ENCODE measurements around the gene TMEM254.
"Not testable (repeated sequence)": the region's sequence is repeated elsewhere in the genome, so short reads cannot be mapped to it uniquely, and the experiment has no call there.

Gene TMEM254, protein sequence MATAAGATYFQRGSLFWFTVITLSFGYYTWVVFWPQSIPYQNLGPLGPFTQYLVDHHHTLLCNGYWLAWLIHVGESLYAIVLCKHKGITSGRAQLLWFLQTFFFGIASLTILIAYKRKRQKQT

DNA sequence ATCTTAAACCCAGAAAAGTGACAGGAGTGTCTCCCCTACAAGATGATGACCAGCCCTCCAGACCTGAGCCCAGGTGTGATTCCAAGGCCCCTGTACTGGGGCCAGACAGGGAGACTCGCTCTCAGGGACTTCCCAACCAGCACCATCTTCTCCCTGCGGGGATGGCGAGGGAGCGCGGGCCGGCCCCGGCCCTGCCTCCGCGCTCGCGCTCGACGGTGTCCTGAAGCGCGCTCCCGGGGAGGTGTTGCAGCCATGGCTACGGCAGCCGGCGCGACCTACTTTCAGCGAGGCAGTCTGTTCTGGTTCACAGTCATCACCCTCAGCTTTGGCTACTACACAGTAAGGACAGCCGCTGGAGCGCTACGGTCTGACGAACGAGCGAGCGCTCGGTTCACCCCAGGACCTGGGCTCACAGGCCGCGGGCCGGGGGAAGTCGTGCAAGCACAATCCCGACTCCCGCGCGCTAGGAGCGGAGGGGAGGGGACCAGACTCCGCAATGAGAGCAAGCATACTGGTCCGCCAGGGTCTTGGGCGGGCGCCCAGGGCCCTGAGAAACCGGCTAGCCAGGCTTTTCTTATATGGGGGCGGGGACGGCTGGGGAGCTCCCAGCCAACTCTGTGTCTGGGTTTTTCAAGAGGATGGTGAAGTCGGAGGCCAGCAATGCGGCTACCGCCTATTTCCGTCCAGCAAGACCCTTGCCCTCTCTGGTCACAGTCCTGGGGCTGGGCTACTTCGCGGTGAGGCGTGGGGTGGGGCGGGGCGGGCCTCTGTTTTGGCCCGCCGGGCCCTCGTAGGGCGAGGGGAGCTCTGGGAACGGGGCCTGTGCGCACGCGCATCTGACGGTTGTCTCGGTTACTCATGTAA, at the start of gene TMEM254:
Gene TMEM254 (plus strand): TSS at position 218 of the 864 bp plus-strand sequence. CDS start 35 bp downstream, at position 253.
- peak; percentile 80 for DNase-seq

DNA sequence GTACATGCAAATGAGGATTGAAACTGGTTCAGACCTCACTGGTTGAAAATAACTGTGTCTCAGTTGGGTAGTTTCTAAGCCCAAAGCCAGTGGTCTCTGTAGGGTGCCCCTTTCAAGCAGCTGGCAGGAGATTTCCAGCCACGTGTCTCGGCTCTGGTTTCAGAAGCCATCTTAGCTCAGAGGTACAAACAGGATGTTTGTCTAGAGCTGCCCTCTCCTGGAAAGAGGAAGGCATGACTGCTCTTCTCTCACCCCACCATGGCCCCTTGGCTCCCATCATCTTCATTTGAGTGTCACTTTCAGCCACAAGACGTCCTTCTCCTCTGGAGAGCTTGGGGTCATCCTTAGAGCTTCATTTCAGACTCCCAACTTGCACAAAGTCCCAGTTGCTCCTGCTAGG, 49.3 kb upstream of the TMEM254 start:
- DNase-seq, result not testable (repeated sequence)

DNA sequence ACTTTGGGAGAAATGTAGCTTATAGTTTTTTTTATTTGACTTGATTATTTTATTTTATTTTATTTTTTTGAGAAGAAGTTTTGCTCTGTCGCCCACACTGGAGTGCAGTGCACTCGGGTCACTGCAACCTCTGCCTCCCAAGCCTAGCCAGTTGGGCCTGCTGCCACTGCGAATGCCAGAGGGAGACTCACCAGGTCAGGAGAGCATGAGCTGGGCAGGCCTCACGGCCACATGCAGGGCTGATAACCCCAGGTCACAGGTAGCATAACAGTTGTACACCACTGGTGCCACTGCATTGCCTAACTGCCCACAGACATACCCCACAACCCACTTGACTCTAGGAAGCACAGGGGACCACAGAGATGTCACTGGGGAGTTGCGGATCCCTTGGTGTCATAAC, 48.6 kb upstream of the TMEM254 start:
- DNase-seq, result not testable (repeated sequence)

DNA sequence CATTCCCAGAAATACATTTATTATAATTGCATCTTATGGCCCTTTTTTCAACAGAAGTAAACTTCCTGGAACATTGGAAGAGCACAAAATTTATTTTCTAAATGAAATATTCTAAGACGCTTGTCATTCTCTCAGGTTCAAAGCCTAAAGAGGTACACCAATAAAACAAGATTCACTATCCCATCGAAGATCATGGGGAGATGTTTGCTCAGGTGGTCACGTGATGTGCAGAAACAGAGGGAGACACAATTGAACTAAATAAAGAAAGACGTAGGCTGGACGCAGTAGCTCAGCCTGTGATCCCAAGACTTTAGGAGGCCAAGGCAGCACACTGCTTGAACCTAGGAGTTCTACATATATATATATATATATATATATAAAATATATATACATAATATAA, 46.0 kb upstream of the TMEM254 start:
- no peak for DNase-seq

DNA sequence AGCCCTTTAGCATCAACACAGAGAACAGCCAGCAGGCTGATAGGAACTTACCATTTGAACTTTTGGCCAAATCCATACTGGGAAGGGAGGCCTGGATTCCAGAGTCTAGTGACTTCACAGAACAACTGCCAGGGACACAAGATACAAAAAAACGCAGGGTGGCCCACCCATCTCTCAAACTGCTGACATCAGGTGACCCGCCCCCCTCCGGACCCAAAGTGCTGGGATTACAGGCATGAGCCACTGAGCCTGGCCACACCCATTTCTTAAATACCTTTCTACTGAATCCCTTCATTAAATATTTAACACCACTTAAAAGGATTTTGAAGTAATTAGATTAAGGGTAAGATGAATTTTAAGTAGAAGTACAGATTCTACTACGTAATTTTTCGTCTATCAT, 43.7 kb upstream of the TMEM254 start:
- not testable (repeated sequence) for DNase-seq

DNA sequence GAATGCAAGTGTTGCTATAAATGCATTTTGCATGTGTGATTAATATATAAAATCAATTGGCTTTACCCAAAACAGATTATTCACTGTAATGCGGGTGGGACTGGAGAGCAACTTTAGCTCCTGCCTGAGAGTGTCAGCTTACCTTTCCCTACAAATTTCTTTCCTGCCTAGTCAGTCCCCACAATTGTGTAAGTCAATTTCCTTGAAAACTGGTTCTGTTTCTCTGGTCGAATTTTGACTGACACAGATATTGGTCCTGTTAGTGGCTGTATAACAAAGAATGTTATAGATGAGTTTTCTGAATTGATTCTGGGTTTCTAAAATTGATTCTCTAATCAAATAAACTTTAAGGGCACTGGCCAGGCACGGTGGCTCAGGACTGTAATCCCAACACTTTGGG, 43.0 kb upstream of the TMEM254 start:
- DNase-seq, result not testable (repeated sequence)

DNA sequence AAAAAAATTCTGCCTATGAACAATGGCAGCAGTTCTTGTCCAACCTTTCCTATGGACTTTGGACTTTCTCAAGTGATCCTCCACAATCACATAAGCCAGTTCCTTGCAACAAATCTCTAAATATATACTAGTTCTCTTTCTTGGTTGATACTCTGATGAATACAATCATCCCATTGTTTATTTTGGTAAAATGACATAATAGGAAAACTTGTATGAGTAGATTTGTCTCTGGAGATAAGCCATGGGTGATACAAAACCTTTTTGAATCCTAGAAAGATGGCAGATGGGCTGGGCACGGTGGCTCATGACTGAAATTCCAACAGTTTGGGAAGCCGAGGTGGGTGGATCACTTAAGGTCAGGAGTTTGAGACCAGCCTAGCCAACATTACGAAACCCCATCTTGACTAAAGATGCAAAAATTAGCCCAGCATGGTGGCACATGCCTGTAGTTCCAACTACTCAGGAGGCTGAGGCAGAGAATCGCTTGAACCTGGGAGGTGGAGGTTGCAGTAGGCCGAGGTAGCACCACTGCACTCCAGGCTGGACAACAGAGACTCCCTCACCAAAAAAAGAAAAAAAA, 41.5 kb upstream of the TMEM254 start:
- DNase-seq, result not testable (repeated sequence)

DNA sequence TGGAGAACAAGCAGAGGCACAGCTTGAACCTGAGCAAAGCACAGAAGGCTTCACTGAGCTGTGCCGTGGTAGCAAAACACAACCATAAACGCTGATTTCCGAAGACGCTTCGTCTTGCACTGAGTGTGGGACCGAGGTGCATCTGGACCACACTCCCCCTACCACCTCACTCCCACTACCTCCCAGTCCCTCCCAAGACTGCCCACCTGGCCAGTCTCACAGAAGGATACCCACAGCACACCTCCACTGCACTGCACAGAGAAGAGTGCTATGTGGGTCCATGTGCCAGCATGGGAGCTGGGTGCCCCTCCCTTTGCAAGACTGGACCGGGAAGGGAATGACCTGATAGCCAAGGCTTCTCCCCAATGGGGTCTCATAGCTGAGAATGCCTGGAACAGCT, 40.2 kb upstream of the TMEM254 start:
- DNase-seq, result not testable (repeated sequence)

DNA sequence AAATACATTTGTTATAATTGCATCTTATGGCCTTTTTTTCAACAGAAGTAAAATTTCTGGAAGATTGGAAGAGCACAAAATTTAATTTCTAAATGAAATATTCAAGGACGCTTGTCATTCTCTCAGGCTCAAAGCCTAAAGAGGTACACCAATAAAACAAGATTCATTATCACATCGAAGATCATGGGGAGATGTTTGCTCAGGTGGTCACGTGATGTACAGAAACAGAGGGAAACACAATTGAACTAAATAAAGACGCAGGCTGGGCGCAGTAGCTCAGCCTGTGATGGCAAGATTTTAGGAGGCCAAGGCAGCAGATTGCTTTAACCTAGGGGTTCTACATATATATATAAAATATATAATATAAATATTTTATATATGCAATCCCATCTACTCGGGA, 37.3 kb upstream of the TMEM254 start:
- no peak for DNase-seq

DNA sequence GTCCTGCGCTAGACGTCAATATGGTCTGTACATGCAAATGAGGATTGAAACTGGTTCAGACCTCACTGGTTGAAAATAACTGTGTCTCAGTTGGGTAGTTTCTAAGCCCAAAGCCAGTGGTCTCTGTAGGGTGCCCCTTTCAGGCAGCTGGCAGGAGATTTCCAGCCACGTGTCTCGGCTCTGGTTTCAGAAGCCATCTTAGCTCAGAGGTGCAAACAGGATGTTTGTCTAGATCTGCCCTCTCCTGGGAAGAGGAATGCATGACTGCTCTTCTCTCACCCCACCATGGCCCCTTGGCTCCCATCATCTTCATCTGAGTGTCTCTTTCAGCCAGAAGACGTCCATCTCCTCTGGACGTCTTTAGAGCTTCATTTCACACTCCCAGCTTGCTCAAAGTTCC, 33.5 kb upstream of the TMEM254 start:
- not testable (repeated sequence) for DNase-seq

DNA sequence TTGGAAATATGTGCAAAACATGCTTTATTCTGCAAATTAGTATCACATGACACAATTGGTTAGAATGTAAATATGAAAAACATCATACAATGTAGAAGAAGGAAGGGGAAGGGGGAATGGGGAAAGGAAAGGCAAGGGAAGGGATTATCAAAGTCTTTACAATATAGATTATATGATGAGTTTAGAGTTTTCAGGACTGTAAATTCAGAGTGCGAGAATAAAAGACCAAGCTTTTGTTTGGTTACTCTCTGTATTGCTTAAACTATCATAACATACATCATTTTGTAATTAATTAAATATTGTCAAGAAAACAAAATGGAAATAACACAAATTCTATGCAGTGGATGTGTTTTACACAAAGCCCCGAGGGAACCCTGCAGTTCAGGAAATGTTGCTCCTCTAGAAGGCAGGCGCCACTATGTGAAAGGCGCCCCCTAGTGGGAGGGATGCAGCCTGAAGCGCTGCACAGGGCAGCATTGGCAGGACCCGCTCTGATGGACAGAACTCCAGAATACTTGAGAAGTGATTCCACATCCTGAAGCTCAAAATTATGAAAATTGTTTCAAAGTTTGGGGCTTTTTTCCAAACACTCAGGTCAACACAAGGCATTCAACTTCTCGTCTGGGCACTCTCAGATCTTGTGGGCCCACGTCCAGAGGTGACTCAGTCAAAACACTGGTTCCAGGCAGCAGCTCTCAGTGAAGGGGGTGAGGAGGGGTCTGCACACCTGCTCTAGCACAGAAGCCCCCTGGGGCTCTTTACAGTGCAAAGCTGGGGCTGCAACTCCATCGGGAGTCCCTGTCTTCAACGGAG, 31.6 kb upstream of the TMEM254 start:
- peak; percentile 36 for DNase-seq

DNA sequence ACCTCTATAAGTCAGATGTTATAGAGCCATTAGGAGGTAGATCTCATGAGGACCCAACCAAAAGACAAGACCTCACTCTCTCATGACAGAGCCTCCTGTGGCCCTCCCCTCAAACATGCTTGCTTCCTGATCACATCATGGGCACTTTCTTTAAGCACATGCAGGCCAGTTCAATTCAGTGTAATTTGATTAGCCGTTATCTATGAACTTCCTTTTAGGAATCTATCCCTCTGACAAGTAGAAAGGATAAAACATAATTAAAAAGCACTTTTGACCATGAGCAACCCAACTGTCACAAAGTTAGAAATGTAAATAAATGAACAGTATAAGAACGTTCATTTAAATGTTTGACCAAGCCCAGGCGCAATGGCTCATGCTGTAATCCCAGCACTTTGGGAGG, 27.7 kb upstream of the TMEM254 start:
- no peak for DNase-seq

DNA sequence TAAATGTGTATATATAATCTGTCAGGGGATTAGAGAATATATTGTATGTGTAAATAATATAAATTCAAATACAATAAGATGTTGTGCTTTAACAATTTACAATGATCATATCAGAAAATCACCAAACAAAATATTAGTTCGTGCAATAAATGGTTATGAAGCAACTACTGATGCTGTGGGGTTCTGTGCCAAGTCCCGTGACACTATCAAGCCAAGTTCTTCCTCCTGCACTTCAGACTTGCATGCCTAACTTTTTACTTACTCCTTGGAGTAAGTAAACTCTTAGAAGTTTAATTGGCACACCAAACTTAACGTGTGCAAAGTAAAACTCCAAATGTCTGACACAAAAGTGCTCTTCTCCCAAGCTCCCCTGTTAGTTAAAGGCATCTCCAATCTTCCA, 26.5 kb upstream of the TMEM254 start:
- no peak for DNase-seq

DNA sequence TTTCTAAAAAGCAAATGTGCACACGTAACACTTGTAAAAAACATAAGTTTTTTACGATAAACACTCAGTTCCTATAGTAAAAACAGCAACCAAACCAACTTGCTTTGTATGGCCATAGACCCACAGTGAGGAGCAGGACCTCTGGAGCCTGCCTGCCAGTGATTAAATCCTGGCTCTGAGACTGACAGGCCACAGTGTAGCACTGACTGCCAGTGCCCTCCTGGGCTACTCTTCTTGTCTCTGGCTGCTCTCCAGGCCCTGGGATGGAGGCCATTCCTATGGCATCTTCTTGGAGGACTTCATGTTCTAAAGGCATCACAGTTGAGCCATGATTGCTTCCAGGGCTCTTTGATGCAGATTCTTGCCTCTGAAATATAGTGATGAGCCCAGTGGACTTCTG, 22.7 kb upstream of the TMEM254 start:
- DNase-seq, result no peak

DNA sequence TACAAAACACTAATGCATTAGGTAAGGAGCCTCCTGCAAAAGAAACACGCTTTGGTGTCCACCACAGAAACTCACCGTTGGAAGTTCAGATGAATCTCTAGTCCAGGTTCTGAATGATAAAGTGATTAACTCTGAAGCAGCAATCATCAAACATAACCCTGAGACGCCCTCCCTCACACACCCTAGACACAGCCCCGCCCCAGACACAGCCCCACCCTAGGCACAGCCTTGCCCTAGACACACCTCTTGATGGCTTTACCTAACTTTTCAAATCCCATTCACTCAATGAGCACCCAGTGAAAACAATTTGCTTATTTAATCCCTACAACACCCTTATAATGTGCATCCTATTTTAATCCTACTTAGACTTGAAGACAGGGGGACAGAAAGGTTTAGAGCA, 21.3 kb upstream of the TMEM254 start:
- no peak for DNase-seq

DNA sequence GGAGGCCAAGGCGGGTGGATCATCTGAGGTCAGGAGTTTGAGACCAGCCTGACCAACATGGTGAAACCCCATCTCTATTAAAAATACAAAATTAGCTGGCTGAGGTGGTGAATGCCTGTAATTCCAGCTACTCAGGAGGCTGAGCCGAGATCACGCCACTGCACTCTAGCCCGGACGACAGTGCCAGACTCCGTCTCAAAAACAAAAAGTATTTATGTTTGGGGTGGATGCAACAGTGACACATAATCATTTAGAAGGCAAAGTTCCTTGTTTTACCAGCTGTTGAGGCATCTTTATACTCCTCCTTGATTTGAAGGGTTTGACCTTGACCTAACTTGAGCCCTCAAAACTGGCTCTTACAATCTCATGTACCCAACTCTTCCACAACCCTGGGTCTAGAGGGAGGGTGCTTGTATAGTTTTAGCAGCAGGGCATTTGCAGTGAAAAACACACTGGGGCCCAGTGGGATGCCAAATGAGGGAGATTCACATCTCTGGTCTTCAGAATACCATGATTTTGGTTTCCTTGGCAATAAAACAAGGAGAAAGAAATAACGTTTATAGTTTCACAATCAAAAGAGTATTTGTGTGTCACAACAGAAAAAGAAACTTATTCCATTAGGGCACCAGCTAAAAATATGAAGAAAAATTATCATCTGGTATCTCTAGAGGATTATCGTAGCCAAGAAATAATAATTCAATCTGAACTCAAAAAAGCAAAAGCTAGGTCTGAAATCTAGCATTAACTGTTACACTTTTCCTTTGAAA, 14.2 kb upstream of the TMEM254 start:
- DNase-seq, result no peak

DNA sequence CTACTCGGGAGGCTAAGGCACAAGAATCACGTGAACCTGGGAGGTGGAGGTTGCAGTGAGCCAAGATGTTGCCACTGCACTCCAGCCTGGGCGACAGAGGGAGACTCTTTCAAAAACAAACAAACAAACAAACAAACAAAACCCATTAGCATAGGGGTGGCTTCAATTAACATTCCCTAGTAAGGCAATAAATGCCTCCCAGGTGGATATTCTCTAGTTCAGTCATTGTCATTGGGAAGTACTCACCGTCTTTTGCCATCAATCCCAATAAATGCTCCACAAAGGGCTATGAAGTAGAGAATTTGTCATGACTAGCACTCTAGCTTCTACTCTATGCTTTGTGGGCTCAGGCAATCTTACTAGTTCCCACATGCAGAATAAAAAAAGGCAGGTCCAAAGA, 11.7 kb upstream of the TMEM254 start:
- DNase-seq, result no peak

DNA sequence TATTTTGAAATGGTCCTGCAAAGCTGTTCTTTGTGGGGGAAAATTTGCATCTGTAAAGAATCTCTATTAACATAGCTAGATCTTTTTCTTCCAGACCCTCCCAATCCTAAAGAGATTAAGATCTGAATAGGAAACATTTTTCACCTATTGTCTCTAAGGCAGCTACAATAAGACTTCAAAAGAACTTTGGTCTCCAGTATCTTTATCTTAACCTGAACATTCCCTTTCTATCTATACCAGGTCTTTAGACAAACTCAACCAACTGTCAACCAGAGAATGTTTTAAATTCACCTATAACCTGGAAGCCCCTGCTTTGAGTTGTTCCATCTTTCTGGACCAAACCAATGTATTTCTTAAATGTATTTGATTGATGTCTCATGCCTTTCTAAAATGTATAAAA, 10.6 kb upstream of the TMEM254 start:
- not testable (repeated sequence) for DNase-seq

DNA sequence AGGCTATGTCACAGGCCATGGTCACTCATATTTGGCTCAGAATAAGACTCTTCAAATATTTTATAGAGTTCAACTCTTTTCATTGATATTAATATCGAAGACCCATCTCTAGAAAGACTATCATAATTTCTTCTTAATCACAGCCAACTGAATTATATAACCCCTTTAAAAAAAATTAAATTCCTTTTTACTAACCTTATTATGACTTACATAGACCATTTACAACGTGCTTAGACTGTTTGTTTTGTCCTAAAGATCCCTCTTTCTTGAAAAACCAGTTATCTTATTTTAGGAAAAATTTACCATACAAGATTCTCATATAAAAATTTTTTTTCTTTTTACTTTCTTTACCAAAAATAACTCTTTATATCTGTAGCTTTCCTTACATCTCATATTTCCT, 10.2 kb upstream of the TMEM254 start:
- no peak for DNase-seq

DNA sequence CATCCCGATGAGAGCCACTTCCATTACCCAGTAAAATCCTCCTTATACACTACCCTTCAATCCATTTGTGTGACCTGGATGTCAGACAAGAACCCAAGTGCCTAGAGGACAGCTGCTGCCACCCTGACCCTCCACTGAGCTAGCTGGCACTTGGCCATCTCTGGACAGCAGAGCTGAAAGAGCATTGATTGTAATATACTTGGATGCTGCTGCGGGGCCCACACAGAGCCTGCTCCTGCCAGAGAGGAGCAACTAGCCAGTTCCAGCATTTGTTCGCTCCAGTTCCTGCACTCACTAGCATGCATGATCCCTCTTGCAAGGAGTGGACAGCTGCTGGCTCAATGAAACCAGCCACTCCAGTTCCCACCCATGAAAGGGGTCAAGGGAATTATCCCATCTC, 8.4 kb upstream of the TMEM254 start:
- DNase-seq, result no peak

DNA sequence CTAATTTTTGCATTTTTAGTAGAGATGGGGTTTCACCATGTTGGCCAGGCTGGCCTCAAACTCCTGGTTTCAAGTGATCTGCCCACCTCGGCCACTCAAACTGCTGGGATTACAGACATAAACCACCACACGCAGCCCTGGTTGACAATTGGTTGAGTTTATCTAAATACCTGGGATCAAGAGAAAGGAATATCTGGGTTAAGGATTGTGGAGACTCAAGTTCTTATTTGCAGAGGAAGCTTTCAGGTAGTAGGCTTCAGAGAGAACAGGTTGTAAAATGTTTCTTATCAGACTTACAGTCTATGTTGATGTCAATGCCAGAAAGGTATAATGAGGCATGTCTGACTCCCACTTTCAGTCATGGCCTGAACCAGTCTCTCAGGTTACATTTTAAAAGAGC, 5.9 kb upstream of the TMEM254 start:
- no peak for DNase-seq

DNA sequence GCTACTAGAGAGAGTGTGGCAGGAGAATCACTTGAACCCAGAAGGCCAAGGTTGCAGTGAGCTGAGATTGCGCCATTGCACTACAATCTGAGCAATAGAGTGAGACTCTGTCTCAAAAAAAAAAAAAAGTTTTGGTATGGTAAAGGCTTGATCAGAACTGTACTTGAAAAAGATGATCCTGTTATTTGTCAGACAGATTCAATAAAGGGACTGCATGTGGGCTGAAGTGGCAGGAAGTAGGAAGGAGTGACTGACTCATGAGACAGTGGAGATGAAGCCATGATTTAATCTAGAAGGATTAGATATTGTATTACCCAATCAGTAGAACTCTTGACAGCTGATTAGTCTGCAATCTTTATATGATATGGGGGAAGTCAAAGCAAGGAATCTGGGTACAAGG, 2.7 kb upstream of the TMEM254 start:
- DNase-seq, result no peak
